ENCODE measurements around the gene P2RX7.
"Not testable (repeated sequence)": the region's sequence is repeated elsewhere in the genome, so short reads cannot be mapped to it uniquely, and the experiment has no call there.

The P2RX7 gene

DNA sequence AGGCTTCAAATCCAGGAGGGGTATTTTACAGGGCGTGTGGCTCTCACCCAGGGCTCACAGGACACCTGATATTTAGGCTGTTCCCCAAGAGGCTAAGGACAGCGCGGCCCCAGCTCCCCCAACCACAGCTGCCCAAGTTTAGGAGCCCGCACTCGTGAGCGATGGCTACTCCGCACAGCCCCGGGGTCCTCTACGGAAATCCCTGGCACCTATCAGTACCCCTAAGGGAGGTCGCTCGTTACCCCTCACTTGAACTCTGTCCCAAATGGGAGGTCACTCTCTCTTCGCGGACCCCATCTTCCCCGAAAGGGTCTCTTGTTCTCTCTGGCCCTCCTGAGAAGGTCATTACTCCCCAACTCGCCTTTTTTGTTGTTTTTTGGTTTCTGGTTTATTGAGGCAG is 76.5 kb downstream of the P2RX7 start:
- no peak for DNase-seq (ENCODE audit: low read depth)

DNA sequence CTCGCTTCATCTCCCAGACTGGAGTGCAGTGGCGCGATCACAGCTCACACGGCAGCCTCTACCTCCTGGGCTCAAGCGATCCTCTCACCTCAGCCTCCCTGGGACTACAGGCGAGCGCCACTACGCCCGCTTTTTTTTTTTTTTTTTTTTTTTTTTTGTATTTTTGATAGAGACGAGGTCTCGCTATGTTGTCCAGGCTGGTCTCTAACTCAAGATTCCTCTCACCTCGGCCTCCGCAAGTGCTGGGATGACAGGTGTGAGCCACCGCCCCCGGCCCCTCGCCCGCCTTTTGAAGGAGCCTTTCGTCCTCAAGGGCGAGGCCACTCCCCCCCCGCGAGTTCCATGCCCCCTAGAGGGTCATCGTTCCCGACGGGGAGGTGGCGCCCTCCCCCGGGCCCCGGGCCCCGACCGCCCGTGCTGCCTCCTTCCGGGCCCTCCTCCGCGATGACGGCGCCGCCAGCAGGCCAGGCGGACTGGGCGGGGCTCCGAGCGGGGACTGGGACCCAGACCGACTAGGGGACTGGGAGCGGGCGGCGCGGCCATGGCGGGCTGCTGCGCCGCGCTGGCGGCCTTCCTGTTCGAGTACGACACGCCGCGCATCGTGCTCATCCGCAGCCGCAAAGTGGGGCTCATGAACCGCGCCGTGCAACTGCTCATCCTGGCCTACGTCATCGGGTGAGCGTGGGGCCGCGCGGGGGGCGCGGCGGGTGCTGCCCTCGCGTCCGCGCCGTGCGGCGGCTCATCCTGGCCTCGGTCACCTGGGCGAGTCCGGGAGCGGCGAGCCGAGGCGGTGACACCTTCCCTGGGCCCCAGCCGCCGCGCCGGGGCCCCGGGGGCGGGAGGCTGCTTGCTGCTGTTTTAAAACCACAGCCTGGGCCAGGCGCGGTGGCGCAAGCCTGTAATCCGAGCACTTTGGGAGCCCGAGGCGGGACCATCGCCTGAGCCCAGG is 77.2 kb downstream of the P2RX7 start, which contains the start of gene P2RX4:
Gene P2RX4 (plus strand): TSS at position 506 of the 949 bp plus-strand sequence. CDS start 36 bp downstream, at position 542.
- peak; percentile 78 for DNase-seq (ENCODE audit: low read depth)

DNA sequence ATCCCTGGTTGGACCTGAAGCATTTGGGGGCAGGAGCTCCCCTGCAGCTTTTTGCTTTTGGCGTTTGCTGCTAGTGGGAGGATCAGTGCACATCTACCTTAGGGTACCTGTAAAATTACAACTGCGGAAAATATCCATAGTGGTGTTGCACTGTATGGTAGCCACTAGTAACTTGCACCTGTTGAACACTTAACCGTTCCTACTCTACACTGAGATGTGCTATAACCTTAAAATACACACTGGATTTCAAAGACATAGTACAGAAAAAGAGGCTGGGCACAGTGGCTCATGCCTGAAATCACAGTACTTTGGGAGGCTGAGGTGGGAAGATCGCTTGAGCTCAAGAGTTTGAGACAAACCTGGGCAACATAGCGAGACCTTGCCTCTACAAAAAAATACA is 80.2 kb downstream of the P2RX7 start:
- no peak for DNase-seq (ENCODE audit: low read depth)

DNA sequence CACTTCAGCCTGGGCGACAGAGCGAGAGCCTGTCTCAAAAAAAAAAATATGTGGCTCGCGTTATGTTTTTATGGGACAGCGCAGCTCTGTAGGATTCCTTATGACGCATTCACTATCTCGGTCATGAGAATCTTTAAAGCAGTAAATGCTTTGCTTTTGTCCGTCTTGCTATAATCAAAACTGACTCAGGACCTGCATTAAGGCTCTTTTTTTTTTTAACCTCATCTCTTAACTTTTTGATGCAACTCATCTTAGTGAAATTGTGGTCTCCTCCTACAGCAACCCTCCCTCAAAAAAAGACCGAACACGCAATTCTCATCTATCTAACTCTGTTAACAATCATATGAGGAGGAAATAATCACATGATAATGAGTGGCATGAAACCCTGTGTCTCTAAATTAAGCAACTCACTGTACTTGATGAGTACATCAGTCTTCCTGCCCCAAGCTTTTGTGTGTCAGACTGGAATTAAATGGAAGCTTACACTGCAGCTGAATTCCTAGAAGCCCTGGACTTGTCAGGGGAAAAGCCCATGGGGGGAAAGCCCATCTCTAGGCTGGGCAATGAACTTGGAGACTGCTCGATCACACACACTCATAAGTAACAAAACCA is 81.6 kb downstream of the P2RX7 start:
- DNase-seq (ENCODE audit: low read depth), result no peak

DNA sequence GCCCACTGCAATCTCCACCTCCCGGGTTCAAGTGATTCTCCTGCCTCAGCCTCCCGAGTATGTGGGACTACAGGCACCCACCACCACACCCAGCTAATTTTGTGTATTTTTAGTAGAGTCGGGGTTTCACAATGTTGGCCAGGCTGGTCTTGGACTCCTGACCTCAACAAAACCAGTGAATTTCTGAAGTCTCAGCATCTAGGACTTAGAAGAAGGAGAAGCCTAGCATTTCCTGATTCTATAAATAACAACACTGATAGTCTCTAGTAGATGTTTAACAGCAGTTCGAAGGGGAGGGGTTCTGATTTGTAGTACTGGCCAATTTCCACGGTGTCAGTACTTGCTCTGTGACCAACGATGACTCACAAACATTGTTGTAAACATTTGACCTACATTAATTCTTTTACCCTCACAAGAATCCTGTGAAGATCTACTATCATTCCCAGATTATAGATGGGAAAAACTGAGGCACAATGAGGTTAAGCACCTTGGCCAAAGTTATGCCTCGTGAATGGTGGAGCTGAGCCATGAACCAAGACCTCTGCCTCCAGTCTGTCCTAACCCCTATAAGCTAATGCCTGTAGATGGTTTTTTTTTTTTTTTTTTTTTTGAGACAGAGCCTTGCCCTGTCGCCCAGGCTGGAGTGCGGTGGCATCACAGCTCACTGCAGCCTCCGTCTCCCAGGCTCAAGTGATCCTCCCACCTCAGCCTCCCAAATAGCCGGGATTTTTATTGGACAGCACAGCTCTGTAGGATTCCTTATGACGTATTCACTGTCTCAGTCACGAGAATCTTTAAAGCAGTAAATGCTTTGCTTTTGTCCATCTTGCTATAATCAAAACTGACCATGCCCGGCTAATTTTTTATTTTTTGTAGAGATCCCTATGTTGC is 82.4 kb downstream of the P2RX7 start:
- DNase-seq (ENCODE audit: low read depth), result no peak

DNA sequence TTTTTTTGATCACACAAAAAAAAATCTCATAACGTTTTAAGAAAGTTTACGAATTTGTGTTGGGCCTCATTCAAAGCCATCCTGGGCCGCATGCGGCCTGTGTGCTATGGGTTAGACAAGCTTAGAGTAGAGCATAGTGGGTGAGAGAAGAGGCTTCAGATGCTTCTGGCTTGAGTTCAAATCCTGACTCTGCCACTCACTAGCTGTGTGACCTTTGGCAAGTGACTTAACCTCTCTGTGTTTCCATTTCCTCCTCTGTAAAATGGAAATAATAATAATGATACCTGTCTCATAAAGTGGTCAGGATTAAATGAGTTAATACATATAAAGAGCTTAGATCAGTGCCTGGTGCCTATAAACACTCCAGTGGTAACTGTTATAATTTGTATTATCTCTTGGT is 83.4 kb downstream of the P2RX7 start:
- no peak for DNase-seq (ENCODE audit: low read depth)

DNA sequence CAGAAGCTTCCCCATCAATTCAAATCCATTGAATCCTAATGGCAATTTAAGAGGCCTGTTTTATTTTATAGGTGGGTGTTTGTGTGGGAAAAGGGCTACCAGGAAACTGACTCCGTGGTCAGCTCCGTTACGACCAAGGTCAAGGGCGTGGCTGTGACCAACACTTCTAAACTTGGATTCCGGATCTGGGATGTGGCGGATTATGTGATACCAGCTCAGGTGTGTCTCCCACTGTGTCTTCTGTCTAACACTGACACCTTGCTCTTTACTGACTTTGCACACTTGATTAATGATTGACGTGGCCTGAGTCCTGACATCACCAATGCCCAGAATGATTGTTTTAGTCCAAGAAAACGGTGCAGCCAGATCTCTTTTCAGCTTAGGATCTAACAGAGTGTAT is 84.4 kb downstream of the P2RX7 start:
- no peak for DNase-seq (ENCODE audit: low read depth)

DNA sequence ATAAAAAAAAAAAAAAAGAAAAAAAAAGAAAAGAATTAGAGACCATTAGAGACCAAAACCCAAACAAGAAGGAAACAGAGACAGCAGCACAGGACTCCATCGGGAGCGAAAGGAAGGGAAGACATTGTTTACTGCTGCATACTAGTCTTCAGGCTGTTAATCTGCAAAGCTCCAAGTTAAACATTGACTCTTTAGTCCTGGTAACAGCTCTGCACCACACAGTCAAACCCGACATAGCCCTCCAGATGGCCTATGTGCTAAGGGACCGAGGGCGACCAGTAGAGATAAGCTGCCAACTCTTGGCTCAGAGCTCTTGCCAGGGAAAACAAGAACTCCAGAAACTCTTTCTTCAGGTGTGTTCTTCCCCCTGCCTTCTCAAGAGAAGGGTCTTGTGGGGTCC is 85.1 kb downstream of the P2RX7 start:
- DNase-seq (ENCODE audit: low read depth), result no peak

DNA sequence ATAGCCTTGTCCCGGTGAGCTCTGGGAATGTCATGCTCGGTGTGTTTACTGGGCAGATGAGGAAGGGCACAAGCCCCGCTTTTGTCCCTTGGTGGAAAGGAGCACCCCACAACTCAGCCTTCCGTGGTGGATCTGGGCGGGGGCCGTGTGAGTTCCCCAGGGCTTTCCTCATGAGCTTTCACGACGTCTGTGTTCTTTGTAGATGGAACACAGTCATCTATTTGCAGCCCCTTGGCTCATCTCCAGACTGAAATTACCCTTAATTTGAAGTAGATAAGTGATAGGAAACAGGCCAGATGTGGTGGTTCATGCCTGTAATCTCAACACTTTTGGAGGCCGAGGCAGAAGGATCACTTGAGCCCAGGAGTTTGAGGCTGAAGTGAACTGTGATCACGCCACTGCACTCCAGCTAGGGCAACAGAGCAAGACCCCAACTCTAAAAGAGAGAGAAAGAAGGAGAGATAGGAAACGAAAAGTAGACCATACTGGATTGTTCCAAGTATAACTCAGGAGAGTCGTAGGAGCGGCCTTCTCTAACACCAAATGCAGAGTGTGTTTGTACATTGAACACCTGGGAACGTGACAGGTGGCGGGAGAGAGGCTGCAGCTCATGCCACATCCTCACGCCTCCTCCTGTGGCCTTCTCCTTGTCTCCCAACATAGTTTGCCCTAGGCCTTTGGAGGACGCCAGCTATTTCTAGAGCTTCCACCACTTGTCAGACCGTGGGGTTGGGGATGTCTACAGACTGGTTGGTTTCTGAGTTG is 86.1 kb downstream of the P2RX7 start:
- DNase-seq (ENCODE audit: low read depth), result no peak

DNA sequence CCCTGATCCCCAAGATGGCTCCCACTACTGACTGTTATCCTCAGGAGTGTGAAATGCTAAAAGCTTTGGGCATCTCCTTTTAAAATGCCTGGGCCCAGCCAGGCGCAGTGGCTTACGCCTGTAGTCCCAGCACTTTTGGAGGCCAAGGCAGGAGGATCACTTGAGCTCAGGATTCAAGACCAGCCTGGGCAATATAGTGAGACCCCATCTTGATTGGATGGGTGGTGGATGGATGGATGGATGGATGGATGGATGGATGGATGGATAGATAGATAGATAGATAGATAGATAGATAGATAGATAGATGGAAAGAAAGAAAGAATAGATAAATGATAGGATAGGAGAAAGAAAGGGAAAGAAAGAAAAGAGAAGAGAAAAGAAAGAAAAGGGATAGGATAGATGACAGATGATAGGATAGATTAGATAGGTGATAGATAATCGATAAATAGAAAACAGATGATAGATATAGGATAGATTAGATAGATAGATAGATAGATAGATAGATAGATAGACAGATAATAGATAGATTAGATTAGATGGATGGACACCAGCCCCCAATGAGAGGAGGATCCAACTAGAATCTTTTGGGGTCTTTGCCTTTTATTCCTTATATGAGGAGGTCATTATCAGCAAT is 86.8 kb downstream of the P2RX7 start:
- DNase-seq (ENCODE audit: low read depth), result no peak

DNA sequence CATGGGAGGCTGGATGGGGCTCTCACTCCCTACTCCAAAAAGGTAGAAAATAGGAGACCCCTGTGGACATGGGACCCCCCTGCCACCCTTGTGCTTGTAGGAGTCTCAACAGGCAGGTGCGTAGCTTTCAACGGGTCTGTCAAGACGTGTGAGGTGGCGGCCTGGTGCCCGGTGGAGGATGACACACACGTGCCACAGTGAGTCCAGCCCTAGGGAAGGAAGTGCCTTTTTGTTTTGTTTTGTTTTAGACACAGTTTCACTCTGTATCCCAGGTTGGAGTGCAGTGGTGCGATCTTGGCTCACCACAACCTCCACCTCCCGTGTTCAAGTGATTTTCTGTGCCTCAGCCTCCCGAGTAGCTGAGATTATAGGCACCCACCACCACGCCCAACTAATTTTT is 90.2 kb downstream of the P2RX7 start:
- DNase-seq (ENCODE audit: low read depth), result no peak

DNA sequence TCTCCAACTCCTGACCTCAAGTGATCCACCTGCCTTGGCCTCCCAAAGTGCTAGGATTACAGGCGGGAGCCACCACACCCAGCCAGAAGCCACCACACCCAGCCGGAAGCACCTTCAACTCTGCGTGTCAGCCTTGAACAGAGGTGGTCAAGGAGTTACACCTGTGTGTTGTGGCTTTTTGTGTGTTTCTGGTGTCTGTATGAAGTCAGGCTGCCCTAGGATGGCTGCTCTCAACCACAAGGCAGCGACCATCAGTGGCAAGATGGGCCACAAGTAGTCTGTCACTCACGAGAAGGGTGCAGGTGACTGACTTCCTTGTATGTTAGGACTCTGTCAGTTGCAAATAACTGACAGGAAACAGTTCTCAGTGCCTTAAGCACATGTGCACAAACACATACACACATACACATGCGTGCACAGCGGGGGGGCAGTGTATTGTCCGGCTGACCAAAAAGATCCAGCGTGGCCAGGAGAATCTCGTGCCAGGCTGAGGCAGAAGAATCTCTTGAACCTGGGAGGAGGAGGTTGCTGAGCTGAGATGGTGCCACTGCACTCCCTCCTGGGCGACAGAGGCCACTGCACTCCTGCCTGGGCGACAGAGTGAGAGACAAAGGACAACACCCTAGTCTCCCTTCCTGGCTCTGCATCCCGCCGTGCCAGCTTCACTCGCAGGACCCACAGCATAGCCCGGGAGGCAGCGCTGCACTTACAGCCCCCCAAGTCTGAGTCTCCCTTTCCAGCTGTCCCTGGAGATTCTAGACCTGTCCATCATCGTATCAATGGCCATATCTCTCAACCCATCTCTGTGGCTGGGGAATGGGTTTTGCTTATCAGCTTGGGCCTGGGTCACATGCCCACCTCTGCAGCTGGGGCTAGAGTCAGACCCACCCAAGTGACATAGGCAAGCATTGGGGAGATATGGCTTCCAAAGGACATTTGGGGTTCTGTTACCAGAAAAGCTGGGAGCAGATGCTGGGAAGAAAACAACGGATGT is 90.9 kb downstream of the P2RX7 start:
- DNase-seq (ENCODE audit: low read depth), result no peak

DNA sequence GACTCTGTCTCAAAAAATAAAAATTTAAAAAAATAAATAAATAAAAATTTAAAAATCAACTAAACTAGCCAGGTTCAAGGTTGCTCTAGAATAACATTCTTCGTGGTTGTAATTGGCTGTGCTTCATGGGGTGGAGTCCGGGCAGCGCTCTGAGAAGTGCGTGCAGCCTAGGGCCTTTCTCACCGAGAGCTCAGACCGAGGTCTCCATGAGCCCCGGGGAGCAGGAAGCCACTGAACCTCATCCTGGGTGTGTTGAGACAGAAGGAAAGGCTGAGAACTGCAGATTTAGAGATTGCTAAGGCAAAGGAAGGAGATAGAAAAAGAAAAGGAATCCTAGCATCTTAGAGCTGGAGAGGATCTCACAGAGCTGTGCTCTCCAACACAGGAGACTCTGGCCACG is 91.9 kb downstream of the P2RX7 start:
- no peak for DNase-seq (ENCODE audit: low read depth)

DNA sequence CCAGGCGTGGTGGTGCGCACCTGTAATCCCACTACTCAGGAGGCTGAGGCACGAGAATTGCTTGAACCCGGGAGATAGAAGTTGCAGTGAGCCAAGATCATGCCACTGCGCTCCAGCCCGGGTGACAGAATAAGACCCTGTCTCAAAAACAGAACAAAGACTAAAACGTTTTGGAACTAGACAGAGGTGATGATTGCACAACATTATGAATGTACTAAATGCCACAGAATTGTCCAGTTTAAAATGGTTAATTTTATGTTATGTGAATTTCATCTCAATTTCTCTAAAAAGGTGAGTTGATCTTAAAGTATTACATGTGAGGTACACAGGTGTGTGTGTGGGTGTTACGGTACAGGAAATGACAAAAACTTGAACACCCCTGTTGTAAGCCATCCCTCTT is 93.7 kb downstream of the P2RX7 start:
- DNase-seq (ENCODE audit: low read depth), result no peak

DNA sequence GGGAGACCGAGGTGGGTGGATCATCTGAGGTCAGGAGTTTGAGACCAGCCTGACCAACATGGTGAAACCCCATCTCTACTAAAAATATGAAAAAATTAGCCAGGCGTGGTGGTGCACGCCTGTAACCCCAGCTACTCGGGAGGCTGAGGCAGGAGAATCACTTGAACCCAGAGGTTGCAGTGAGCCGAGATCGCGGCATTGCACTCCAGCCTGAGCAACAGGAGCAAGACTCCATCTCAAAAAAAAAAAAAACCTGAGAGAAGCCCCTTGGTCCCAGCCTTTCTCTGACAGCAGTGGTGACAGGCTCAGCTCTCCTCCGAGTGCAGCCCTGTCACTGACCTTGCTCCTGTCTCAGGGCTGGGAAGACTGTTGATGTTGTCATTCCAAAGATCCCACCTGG is 94.2 kb downstream of the P2RX7 start:
- DNase-seq (ENCODE audit: low read depth), result not testable (repeated sequence)

DNA sequence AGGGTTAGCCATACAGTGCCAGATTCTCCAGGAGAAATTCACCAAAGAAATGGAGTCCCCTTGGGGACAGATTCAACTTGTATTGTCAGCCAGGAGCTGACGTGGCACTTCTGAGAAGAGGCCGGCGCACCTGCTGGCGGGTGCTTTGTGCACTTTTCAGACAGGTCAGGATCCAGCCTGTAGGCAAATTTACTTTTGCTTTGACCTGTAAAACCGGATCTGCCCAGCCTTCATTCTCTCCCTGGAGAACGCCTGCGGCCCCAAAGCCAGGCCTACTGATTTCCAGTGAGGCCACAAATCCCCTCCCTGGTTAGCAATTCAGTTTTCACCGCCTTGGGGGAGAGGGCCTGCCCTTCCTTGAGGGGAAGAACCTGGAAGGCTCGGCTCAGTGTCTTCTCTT is 94.6 kb downstream of the P2RX7 start:
- no peak for DNase-seq (ENCODE audit: low read depth)

DNA sequence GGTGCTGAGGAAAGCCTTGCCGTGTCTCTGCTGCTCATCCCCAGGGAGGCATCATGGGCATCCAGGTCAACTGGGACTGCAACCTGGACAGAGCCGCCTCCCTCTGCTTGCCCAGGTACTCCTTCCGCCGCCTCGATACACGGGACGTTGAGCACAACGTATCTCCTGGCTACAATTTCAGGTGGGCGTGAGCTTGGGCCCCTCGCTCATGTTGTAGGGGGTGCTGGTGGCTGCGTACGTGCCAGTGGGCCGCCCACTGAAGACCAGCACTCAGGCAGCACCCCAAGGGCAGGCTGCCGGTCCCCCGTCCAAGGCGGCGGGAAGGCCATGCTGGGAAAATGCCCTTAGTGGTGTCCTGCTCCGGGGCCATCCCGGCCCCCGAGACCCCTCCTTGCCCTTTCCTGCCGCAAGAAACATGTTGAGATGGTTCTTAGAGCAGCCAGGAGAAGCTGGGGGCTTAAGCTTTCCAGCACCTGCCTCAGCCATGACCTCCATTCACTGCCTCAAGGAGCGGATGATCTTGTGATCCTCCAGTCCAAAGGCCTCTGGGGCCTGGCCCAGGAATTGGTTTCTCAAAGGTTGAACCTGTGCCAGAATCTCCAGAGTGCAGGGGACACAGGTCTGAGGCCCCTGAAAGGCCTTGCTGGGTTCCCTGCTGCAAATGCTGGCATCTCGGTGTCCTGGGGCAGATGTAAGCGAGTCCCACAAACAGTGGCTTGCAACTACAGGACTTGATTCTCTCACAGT is 96.4 kb downstream of the P2RX7 start:
- DNase-seq (ENCODE audit: low read depth), result no peak

DNA sequence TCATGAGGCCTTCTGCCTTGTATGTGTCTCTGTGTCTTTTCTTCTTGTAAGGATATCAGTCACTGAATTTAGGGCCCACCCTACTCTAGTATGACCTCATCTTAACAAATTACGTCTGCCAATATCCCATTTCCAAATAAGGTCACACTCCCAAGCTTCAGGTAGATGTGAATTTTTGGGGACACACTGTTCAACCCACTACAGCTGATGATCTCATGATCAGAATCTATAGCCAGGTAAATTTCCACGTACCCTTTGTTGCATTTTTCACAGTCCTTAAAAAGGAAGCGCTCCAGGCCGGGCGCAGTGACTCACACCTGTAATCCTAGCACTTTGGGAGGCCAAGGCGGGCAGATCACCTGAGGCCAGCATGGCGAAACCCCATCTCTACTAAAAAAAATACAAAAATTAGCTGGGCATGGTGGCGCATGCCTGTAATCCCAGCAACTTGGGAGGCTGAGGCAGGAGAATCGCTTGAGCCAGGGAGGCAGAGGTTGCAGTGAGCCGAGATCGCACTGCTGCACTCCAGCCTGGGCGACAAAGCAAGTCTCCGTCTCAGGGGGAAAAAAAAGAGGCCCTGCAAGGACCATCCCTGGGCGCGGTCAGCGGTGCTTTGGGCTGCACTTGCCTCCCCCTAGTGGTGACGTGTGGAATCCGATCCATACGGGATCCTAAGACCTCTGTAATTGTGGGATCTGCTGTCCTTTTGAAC is 97.3 kb downstream of the P2RX7 start:
- DNase-seq (ENCODE audit: low read depth), result not testable (repeated sequence)

DNA sequence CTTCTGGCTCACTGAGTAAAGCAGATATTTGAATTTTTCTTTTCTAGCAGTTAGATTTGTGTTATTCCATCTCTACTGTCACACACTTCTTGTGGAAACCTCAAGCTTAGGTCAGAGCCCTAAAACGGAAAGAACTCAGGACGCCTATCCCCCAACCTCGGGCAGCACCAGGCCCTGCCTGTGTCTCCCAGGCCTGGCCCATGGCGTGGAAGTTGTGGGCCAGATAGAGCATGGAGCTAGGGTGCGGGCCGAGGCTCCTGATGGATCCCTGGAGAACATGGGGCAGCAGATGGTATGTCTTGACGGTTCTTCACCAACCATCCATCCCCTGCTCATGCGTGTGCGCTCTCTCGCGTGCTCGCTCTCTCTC is 97.8 kb downstream of the P2RX7 start:
- DNase-seq (ENCODE audit: low read depth), result no peak

Measured in stimulated activated CD4-positive, alpha-beta T cell treated with anti-CD3 and anti-CD28 coated beads, Interleukin-2, amount 100 ng/mL, for 4 hours (primary cell).